DOHH2 (cell line): ENCODE measurements around the gene PLSCR3.

Source experiments
- H3F3A ChIP-seq: fragments of 200-600 bp; sonication (generic), shearing (Covaris generic); 2 replicates; pipeline ENCODE4 v1.6.0; 2016; ENCODE audit warnings: antibody characterized with exemption, mild to moderate bottlenecking; ENCODE audit not compliant: control insufficient read depth, insufficient read depth
- H3K27ac ChIP-seq: fragments of 200-600 bp; sonication (generic); 2 replicates; pipeline ENCODE4 v1.5.1; 2014; ENCODE audit warnings: low read depth, mild to moderate bottlenecking, low read length, moderate library complexity
- H3K27me3 ChIP-seq: fragments of 200-600 bp; sonication (generic); 2 replicates; pipeline ENCODE4 v1.6.1; 2014; ENCODE audit warnings: mild to moderate bottlenecking, low read length, mixed read lengths; ENCODE audit not compliant: control insufficient read depth
- H3K36me3 ChIP-seq: fragments of 200-600 bp; sonication (generic); 2 replicates; pipeline ENCODE4 v1.6.1; 2014; ENCODE audit warnings: mild to moderate bottlenecking, low read length, moderate library complexity, mixed read lengths; ENCODE audit not compliant: control insufficient read depth
- H3K4me1 ChIP-seq: fragments of 200-600 bp; sonication (generic); 2 replicates; pipeline ENCODE4 v1.6.1; 2014; ENCODE audit warnings: mild to moderate bottlenecking, low read length, mixed read lengths; ENCODE audit not compliant: control insufficient read depth
- H3K4me2 ChIP-seq: fragments of 200-600 bp; sonication (generic); 2 replicates; pipeline ENCODE4 v1.6.0; 2014; ENCODE audit warnings: mild to moderate bottlenecking, low read length, moderate library complexity
- H3K4me3 ChIP-seq: fragments of 200-600 bp; sonication (generic); 2 replicates; pipeline ENCODE4 v1.5.1; 2014; ENCODE audit warnings: mild to moderate bottlenecking, low read length, mixed read lengths
- H3K79me2 ChIP-seq: fragments of 200-600 bp; sonication (generic); 2 replicates; pipeline ENCODE4 v1.6.1; 2014; ENCODE audit warnings: mild to moderate bottlenecking, low read length, mixed read lengths; ENCODE audit not compliant: control insufficient read depth
- H3K9me2 ChIP-seq: fragments of 200-600 bp; sonication (generic); replicated peaks from 2 replicates; pipeline ENCODE4 v1.6.1; 2014; ENCODE audit warnings: mild to moderate bottlenecking, low read length, mixed read lengths; ENCODE audit not compliant: control insufficient read depth
- H3K9me3 ChIP-seq: fragments of 200-600 bp; sonication (generic); 2 replicates; pipeline ENCODE4 v1.6.1; 2014; ENCODE audit warnings: antibody characterized with exemption, low read length, mixed read lengths; ENCODE audit not compliant: control insufficient read depth, insufficient read depth
- H4K20me1 ChIP-seq: fragments of 200-600 bp; sonication (generic); 2 replicates; pipeline ENCODE4 v1.6.0; 2014; ENCODE audit warnings: low read depth, mild to moderate bottlenecking, antibody characterized with exemption, low read length, moderate library complexity; ENCODE audit not compliant: control insufficient read depth, insufficient read depth
- EZH2phosphoT487 ChIP-seq: fragments of 200-600 bp; sonication (generic); IDR thresholded peaks from 2 replicates; pipeline ENCODE4 v1.6.1; 2017; ENCODE audit warnings: borderline replicate concordance, mild to moderate bottlenecking, antibody characterized with exemption, low read length, moderate library complexity, mixed read lengths
- TF ChIP-seq, protein P1 (sequence below): fragments of 200-600 bp; sonication (generic); IDR thresholded peaks from one replicate; pipeline ENCODE4 v1.5.1; 2014; ENCODE audit warnings: antibody characterized with exemption, mild to moderate bottlenecking, low read depth, low read length; ENCODE audit not compliant: poor library complexity, severe bottlenecking

Gene PLSCR3

DNA sequence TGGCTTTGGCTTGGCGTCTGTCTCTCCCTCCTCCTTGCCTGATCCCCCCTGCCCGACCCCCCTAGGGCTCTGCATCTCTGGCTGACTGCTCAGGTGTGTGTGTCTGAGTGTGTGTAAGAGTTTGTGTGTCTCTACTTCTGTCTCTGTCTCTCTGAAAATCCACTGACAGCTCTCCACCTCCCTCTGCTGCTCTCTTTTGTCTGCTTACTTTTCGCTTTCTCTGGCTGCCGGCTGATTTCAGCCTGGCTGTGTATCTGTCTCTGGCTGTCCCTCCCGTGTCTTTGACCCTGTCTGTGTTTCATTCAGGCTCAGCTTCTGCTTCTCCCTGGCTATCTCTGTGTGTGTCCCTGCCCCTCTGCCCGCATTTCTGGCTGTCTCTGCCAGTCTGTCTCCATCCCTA lies 22.0 kb upstream of the PLSCR3 start:
- Histone ChIP-seq H3F3A (0 out of 2 replicates have a peak, but pooled peaks cover 2% of the 10 kb centered on the region), H3K9me3 (no peaks in the 10 kb centered on the region), H3K27me3 (no peaks in the 10 kb centered on the region; the same call in 1 of the 2 replicates), H3K9me2 (no peaks in the 10 kb centered on the region), H3K79me2 (no peaks in the 10 kb centered on the region), H3K4me2 (no peak overlapping the region), H3K4me1 (no peaks in the 10 kb centered on the region), H4K20me1 (no peaks in the 10 kb centered on the region), H3K4me3 (no peak overlapping the region), H3K27ac (no peak overlapping the region), H3K36me3 (no peaks in the 10 kb centered on the region)
- TF ChIP-seq, protein P1, sequence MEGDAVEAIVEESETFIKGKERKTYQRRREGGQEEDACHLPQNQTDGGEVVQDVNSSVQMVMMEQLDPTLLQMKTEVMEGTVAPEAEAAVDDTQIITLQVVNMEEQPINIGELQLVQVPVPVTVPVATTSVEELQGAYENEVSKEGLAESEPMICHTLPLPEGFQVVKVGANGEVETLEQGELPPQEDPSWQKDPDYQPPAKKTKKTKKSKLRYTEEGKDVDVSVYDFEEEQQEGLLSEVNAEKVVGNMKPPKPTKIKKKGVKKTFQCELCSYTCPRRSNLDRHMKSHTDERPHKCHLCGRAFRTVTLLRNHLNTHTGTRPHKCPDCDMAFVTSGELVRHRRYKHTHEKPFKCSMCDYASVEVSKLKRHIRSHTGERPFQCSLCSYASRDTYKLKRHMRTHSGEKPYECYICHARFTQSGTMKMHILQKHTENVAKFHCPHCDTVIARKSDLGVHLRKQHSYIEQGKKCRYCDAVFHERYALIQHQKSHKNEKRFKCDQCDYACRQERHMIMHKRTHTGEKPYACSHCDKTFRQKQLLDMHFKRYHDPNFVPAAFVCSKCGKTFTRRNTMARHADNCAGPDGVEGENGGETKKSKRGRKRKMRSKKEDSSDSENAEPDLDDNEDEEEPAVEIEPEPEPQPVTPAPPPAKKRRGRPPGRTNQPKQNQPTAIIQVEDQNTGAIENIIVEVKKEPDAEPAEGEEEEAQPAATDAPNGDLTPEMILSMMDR, result no peak
- TF ChIP-seq EZH2phosphoT487, result no peak

DNA sequence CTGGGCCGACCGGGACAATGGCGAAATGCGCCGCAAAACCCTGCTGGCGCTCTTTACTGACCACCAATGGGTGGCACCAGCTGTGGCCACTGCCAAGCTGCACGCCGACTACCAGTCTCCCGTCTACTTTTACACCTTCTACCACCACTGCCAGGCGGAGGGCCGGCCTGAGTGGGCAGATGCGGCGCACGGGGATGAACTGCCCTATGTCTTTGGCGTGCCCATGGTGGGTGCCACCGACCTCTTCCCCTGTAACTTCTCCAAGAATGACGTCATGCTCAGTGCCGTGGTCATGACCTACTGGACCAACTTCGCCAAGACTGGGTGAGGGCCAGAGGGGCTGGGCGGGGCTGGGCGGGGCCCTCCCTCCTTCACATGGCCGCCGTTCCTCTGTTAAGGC lies 21.5 kb upstream of the PLSCR3 start:
- H3F3A ChIP-seq, result 0 out of 2 replicates have a peak, but pooled peaks cover 2% of the 10 kb centered on the region
- no peaks in the 10 kb centered on the region; the same call in 1 of the 2 replicates for H3K27me3 ChIP-seq
- no peaks in the 10 kb centered on the region for H4K20me1 ChIP-seq
- no peaks in the 10 kb centered on the region for H3K36me3 ChIP-seq
- H3K27ac ChIP-seq, result no peak overlapping the region
- no peaks in the 10 kb centered on the region for H3K9me2 ChIP-seq
- H3K4me3 ChIP-seq, result no peak overlapping the region
- no peaks in the 10 kb centered on the region for H3K9me3 ChIP-seq
- TF ChIP-seq EZH2phosphoT487, result no peak
- TF ChIP-seq, protein P1, result no peak
- H3K4me1 ChIP-seq, result no peaks in the 10 kb centered on the region
- H3K79me2 ChIP-seq, result no peaks in the 10 kb centered on the region
- H3K4me2 ChIP-seq, result no peak overlapping the region

- Histone ChIP-seq H3K36me3 (no peaks in the 10 kb centered on the region), H3F3A (0 out of 2 replicates have a peak, but pooled peaks cover 2% of the 10 kb centered on the region), H3K4me3 (no peak overlapping the region), H4K20me1 (no peaks in the 10 kb centered on the region), H3K9me3 (no peaks in the 10 kb centered on the region), H3K4me1 (no peaks in the 10 kb centered on the region), H3K27me3 (no peaks in the 10 kb centered on the region; the same call in 1 of the 2 replicates), H3K79me2 (no peaks in the 10 kb centered on the region), H3K4me2 (no peak overlapping the region), H3K27ac (no peak overlapping the region), H3K9me2 (no peaks in the 10 kb centered on the region)
- TF ChIP-seq, protein P1, result no peak
- no peak for TF ChIP-seq EZH2phosphoT487
Measured at GRCh38 chr17:7414837-7415236, 20.5 kb upstream of the PLSCR3 start.
